Gastrocnemius medialis (tissue), 4 donors: Measurements from ENCODE around the gene FGF10. TPM values are rescaled to one million over a fixed set of nuclear protein-coding genes. Genes with fewer than 3 reads are reported as not detected.

Experiments used
- ATAC-seq, 2 donors: fragments of 150-250 bp; one replicate each; pipeline ENCODE4 v1.9.1; 2016
- DNase-seq, 2 donors: peaks; one replicate each; pipeline ENCODE4 v3.0.0-alpha.2; 2019
- H3K27ac ChIP-seq, 4 donors: fragments of 200-600 bp; sonication (generic); 1 replicate in 1 of 4; 2 replicates in 3 of 4; pipeline ENCODE4 v1.5.1; 2016 to 2018; ENCODE audit warnings: mild to moderate bottlenecking in 2 of 4, moderate library complexity in 1 of 4
- H3K27me3 ChIP-seq, 3 donors: fragments of 200-600 bp; sonication (generic) in 2 of 3; 1 replicate in 1 of 3; 2 replicates in 2 of 3; pipeline versions ENCODE4 v1.5.1 to v1.6.0; 2016 to 2019; ENCODE audit warnings: mild to moderate bottlenecking in 1 of 3, moderate library complexity in 1 of 3
- H3K36me3 ChIP-seq, 2 donors: fragments of 200-600 bp; sonication (generic) in 1 of 2; one replicate each; pipeline ENCODE4 v1.5.1; 2017 to 2018
- H3K4me1 ChIP-seq, 2 donors: fragments of 200-600 bp; sonication (generic) in 1 of 2; one replicate each; pipeline ENCODE4 v1.5.1; 2016 to 2017; ENCODE audit warnings: mild to moderate bottlenecking in 2 of 2
- H3K4me3 ChIP-seq, 4 donors: fragments of 200-600 bp; sonication (generic) in 3 of 4; 1 replicate in 1 of 4; 2 replicates in 3 of 4; pipeline ENCODE4 v1.5.1; 2016 to 2019; ENCODE audit warnings: mild to moderate bottlenecking in 2 of 4
- H3K9me3 ChIP-seq, 3 donors: fragments of 200-600 bp; sonication (generic) in 2 of 3; 1 replicate in 1 of 3; 2 replicates in 2 of 3; pipeline ENCODE4 v1.5.1; 2016 to 2019
- CTCF ChIP-seq, 5 experiments: fragments of 450-650 bp in 3 of 5; fragments of 200-600 bp in 2 of 5; sonication (generic) in 2 of 5; IDR thresholded peaks in 4 of 5; conservative IDR thresholded peaks in 1 of 5; 1 replicate in 4 of 5; 2 replicates in 1 of 5; pipeline ENCODE4 v1.5.1; 2016 to 2019; ENCODE audit warnings: antibody characterized with exemption in 5 of 5, mild to moderate bottlenecking in 3 of 5, moderate library complexity in 3 of 5
- POLR2A ChIP-seq, 2 donors: fragments of 450-650 bp; IDR thresholded peaks; one replicate each; pipeline ENCODE4 v1.6.1; 2017; ENCODE audit warnings: antibody characterized with exemption in 2 of 2, mild to moderate bottlenecking in 2 of 2, moderate library complexity in 2 of 2
- in situ Hi-C, 4 donors: fragments of 200-750 bp; cut with MboI; loops; one replicate each; pipeline versions ENCODE4 v1.15.0 to v1.8.0; 2017; ENCODE audit warnings: low sequenced_read_pairs in 4 of 4
- intact Hi-C: fragments of 100-400 bp; cut with DNase I; formaldehyde crosslinking; loops from one replicate; pipeline ENCODE4 v1.15.1; 2023; ENCODE audit warnings: low total_unique reads
- total RNA-seq, 4 donors: library from RNA; depleted of rRNA; stranded (reverse); fragments of >200 nt; gene quantifications; one replicate each; pipeline versions ENCODE4 v1.1.0 to v1.2.3, GENCODE V29; 2016

FGF10 gene
- total RNA-seq, 4 donors from 2014 or later = 0.23 to 2.6 (median 0.76) TPM; not detected in 1

GRCh38 chr5:44267909-44268308, 121.3 kb downstream of the FGF10 start:
- TF ChIP-seq CTCF (IDR thresholded peaks at IDR 0.05 in 4 of 5, conservative IDR thresholded peaks at IDR 0.05 in 1 of 5) = no peak
- intact Hi-C loops = no loop called here
- no peak for ATAC-seq
- Histone ChIP-seq H3K27me3 (no peaks in the 10 kb centered on the region), H3K4me3 (no peak overlapping the region), H3K36me3 (no peaks in the 10 kb centered on the region), H3K4me1 (no peaks in the 10 kb centered on the region), H3K27ac (no peak overlapping the region), H3K9me3 (no peaks in the 10 kb centered on the region)
- in situ Hi-C loops = no loop called here
- no peak for DNase-seq

- no peak for DNase-seq
- no peak overlapping the region for H3K27ac ChIP-seq
These were observed 122.2 kb downstream of the FGF10 start for GRCh38 chr5:44266882-44267576.

GRCh38 chr5:44265713-44266112, 123.5 kb downstream of the FGF10 start:
- in situ Hi-C loops (no loop called here), intact Hi-C loops (no loop called here)

More at GRCh38 chr5:44266882-44267576, 122.2 kb downstream of the FGF10 start:
- Histone ChIP-seq H3K9me3 (no peaks in the 10 kb centered on the region), H3K36me3 (no peaks in the 10 kb centered on the region), H3K4me3 (no peak overlapping the region), H3K4me1 (no peaks in the 10 kb centered on the region), H3K27me3 (no peaks in the 10 kb centered on the region)
- ATAC-seq = no peak
- in situ Hi-C loops (no loop called here), intact Hi-C loops (no loop called here)
- TF ChIP-seq CTCF (IDR thresholded peaks at IDR 0.05 in 4 of 5, conservative IDR thresholded peaks at IDR 0.05 in 1 of 5) (no peak), POLR2A (IDR thresholded peaks at IDR 0.05) (no peak)

GRCh38 chr5:44260793-44261192, 128.4 kb downstream of the FGF10 start:
- no peak for TF ChIP-seq CTCF (IDR thresholded peaks at IDR 0.05 in 4 of 5, conservative IDR thresholded peaks at IDR 0.05 in 1 of 5)
- TF ChIP-seq POLR2A (IDR thresholded peaks at IDR 0.05) = no peak
- DNase-seq = no peak
- no peaks in the 10 kb centered on the region for H3K27me3 ChIP-seq
- intact Hi-C loops = no loop called here
- ATAC-seq = no peak
- H3K4me1 ChIP-seq = no peaks in the 10 kb centered on the region
- in situ Hi-C loops = no loop called here
- no peaks in the 10 kb centered on the region for H3K36me3 ChIP-seq
- no peaks in the 10 kb centered on the region for H3K9me3 ChIP-seq
- H3K27ac ChIP-seq = no peak overlapping the region
- no peak overlapping the region for H3K4me3 ChIP-seq

More at GRCh38 chr5:44265713-44266112, 123.5 kb downstream of the FGF10 start:
- no peaks in the 10 kb centered on the region for H3K36me3 ChIP-seq
- no peak for TF ChIP-seq CTCF (IDR thresholded peaks at IDR 0.05 in 4 of 5, conservative IDR thresholded peaks at IDR 0.05 in 1 of 5)
- TF ChIP-seq POLR2A (IDR thresholded peaks at IDR 0.05) = no peak
- H3K27ac ChIP-seq = no peak overlapping the region
- DNase-seq (no peak), ATAC-seq (no peak)
- no peaks in the 10 kb centered on the region for H3K9me3 ChIP-seq
- H3K4me3 ChIP-seq = no peak overlapping the region
- no peaks in the 10 kb centered on the region for H3K27me3 ChIP-seq
- no peaks in the 10 kb centered on the region for H3K4me1 ChIP-seq
